Suprapubic skin (tissue), 3 donors: ENCODE data around the gene CNTD1.
"Not testable (repeated sequence)": the region's sequence is repeated elsewhere in the genome, so short reads cannot be mapped to it uniquely, and the experiment has no call there.

ENCODE experiments used
- CTCF ChIP-seq, 2 donors: fragments of 200-600 bp in 1 of 2; fragments of 450-650 bp in 1 of 2; sonication (generic) in 1 of 2; IDR thresholded peaks; one replicate each; pipeline ENCODE4 v1.5.1; 2016 to 2019; ENCODE audit warnings: antibody characterized with exemption in 2 of 2, mild to moderate bottlenecking in 1 of 2, moderate library complexity in 1 of 2
- POLR2AphosphoS5 ChIP-seq, 3 donors: sonication (generic); formaldehyde crosslinking; IDR thresholded peaks; one replicate each; pipeline ENCODE4 v1.6.1; 2017; ENCODE audit warnings: antibody characterized with exemption in 3 of 3

DNA sequence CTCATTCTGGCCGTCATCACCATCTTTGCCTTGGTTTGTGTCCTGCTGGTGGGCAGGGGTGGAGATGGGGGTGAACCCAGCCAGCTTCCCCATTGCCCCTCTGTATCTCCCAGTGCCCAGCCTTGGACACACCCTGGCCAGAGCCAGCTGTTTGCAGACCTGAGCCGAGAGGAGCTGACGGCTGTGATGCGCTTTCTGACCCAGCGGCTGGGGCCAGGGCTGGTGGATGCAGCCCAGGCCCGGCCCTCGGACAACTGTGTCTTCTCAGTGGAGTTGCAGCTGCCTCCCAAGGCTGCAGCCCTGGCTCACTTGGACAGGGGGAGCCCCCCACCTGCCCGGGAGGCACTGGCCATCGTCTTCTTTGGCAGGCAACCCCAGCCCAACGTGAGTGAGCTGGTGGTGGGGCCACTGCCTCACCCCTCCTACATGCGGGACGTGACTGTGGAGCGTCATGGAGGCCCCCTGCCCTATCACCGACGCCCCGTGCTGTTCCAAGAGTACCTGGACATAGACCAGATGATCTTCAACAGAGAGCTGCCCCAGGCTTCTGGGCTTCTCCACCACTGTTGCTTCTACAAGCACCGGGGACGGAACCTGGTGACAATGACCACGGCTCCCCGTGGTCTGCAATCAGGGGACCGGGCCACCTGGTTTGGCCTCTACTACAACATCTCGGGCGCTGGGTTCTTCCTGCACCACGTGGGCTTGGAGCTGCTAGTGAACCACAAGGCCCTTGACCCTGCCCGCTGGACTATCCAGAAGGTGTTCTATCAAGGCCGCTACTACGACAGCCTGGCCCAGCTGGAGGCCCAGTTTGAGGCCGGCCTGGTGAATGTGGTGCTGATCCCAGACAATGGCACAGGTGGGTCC lies 52.9 kb downstream of the CNTD1 start:
- not testable (repeated sequence) for TF ChIP-seq CTCF, POLR2AphosphoS5 (IDR thresholded peaks at IDR 0.05)
